ENCODE data around the gene TMIGD3. TPM values are rescaled to one million over a fixed set of nuclear protein-coding genes. Genes with fewer than 3 reads are reported as not detected.

TMIGD3 gene
- polyA plus RNA-seq, 4 donors, result 0.91 to 2.1 (median 1.1) TPM

- DNase-seq (ENCODE audit: low read depth in 4 of 4, low spot score in 3 of 4), result no peak
Observed at GRCh38 chr1:111509997-111510375, 6.6 kb upstream of the TMIGD3 start.

GRCh38 chr1:111507411-111508201, 4.2 kb upstream of the TMIGD3 start:
- DNase-seq (ENCODE audit: low read depth in 4 of 4, low spot score in 3 of 4), result peak in 2 of 4 donors; percentile 44 to 60

DNA sequence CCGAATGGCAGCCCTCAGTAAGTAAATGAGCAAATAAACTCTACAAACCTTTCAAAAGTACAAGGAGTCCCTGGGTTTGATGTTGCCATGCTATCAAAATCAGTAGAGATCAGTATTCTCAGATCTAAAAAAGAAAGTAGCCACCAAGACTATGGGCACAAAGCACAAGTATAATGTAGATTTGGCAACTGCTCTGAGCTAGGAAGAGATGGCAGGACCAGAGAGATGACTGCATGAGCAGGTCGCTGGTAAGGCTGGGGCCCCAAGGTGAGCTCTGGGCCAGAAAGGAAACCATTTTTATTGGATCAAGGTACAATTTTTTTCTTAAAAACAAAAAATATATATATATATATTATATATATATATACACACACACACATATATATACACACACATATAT, 3.1 kb upstream of the TMIGD3 start:
- no peak for DNase-seq (ENCODE audit: low read depth in 4 of 4, low spot score in 3 of 4)

DNA sequence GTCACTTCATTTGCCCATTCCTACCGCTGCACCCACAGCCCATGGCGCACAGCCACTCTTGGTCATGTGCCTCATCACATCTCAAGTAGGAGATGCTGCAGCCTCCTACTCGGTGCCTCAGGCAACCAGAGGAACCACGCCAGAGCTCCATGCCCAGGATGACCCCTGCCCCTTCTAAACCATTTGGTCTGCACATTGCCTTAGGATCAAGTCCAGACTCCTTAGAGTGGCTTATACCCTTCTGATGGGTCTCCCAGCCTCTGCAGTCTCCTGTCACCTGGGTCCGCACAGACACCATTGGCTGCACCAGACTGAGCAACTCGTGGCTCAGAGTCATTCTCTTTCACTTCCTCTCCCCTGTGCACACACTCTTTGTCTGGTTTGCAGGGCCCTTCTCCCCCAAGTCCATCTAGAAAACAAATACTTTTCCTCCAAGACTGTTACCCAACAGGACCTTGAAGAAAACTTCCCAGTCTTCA, 2.2 kb upstream of the TMIGD3 start:
- no peak for DNase-seq (ENCODE audit: low read depth in 4 of 4, low spot score in 3 of 4)

- DNase-seq (ENCODE audit: low read depth in 4 of 4, low spot score in 3 of 4), result no peak
Observed at GRCh38 chr1:111504097-111504496, 664 bp upstream of the TMIGD3 start.

GRCh38 chr1:111501645-111502044, 1.8 kb downstream of the TMIGD3 start:
- no peak for DNase-seq (ENCODE audit: low read depth in 4 of 4, low spot score in 3 of 4)

DNA sequence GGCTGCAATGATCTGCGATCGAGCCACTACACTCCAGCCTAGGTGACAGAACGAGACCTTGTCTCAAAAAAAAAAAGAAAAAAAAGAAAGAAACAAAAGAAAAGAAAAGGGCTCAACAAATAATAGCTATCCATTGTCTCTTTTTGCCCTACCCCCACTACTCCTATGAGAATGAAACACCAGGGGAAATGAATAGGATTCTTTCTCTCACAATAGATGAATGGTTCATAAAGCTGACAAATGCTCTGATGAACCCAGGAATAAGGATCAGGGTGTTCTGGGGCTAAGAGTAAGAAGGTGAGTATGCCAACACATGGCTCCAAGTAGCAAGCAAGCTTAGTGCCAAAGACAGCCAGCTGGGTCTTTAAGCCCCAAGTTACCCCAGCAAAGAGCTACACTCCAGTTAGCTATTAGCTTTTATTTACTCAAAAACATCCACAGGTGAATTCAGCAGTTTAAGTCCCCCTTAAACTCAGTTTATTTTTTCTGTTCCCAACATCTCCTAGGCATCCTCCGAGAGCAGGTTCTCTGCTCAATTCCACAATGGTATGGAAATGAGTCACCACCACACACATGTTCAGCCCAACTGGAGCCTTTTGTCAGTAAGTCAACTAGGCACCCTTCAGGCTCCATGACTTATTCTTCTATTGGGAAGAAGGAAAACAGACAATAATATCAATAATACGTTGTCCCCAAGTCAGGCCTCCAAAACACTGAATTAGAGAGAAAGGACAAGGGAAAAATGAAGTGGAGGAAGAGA, 4.2 kb downstream of the TMIGD3 start:
- DNase-seq (ENCODE audit: low read depth in 4 of 4, low spot score in 3 of 4), result no peak

- DNase-seq (ENCODE audit: low read depth in 4 of 4, low spot score in 3 of 4), result no peak
Observed at GRCh38 chr1:111497592-111497991, 5.8 kb downstream of the TMIGD3 start.

DNA sequence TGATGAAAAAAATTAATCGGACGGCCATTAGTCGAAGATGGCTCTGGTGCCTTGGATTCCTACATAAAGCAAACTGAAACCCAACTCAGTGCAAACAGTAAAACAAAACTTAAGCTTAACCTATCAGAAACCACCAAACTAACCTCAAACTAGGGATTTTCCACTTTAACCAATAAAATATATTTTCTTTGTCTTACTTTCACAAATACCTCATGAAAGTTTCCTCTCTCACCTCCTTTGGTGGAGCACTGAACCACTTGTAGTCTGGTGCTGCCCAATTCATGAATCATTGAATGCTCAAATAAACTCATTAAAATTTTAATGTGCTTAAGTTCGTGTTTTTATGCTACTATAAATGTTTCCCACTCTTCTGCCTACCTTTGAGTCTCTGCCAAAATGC, 7.0 kb downstream of the TMIGD3 start:
- no peak for DNase-seq (ENCODE audit: low read depth in 4 of 4, low spot score in 3 of 4)

GRCh38 chr1:111491070-111491469, 12.4 kb downstream of the TMIGD3 start:
- DNase-seq (ENCODE audit: low read depth in 4 of 4, low spot score in 3 of 4), result no peak

- no peak for DNase-seq (ENCODE audit: low read depth in 4 of 4, low spot score in 3 of 4)
Observed at GRCh38 chr1:111490220-111490619, 13.2 kb downstream of the TMIGD3 start.

- no peak for DNase-seq (ENCODE audit: low read depth in 4 of 4, low spot score in 3 of 4)
Observed at GRCh38 chr1:111489604-111490003, 13.8 kb downstream of the TMIGD3 start.

- no peak for DNase-seq (ENCODE audit: low read depth in 4 of 4, low spot score in 3 of 4)
Observed at GRCh38 chr1:111488669-111489068, 14.8 kb downstream of the TMIGD3 start.

- DNase-seq (ENCODE audit: low read depth in 4 of 4, low spot score in 3 of 4), result no peak
Observed at GRCh38 chr1:111487133-111487532, 16.3 kb downstream of the TMIGD3 start.

DNA sequence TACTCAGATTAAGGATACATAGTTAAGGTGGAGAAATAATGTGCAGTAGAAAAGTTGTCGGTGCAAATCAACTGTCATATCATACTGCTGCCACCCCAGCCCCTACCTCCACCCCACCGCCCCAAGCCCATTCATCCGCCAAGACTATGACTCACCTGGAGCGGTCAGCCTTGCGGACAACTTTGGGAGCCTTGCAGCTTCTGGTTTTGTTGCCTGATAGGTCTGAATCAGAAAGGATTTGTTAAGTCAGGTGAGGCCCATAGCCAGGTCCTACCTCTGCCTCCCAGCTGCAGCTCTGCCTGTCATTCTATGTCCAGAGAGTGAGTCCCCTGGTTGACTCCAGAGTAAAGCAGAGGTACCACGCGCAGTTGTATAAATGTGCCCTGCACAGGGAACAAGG, 17.0 kb downstream of the TMIGD3 start:
- no peak for DNase-seq (ENCODE audit: low read depth in 4 of 4, low spot score in 3 of 4)

- no peak for DNase-seq (ENCODE audit: low read depth in 4 of 4, low spot score in 3 of 4)
Observed at GRCh38 chr1:111484391-111485026, 18.9 kb downstream of the TMIGD3 start.

DNA sequence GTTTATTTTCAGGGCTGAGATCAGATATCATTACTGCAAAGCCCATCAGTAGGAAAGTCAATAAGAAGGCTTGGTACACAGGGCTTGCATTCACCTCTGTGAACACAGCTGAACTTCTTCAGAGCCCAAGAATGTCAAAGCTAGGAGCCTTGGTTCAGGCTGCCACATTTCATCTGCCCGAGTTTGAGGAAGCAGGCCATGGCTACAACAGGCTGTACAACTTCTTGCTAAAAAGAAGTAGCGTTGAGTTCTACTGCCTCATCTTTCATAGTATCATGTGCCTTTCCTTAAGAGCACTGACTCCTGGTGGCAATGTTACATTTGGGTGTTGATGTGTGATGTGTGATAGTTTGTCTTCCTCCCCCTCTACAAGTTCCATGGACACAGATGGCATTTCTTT, 19.6 kb downstream of the TMIGD3 start:
- DNase-seq (ENCODE audit: low read depth in 4 of 4, low spot score in 3 of 4), result no peak

GRCh38 chr1:111483166-111483565, 20.3 kb downstream of the TMIGD3 start:
- DNase-seq (ENCODE audit: low read depth in 4 of 4, low spot score in 3 of 4), result no peak

DNA sequence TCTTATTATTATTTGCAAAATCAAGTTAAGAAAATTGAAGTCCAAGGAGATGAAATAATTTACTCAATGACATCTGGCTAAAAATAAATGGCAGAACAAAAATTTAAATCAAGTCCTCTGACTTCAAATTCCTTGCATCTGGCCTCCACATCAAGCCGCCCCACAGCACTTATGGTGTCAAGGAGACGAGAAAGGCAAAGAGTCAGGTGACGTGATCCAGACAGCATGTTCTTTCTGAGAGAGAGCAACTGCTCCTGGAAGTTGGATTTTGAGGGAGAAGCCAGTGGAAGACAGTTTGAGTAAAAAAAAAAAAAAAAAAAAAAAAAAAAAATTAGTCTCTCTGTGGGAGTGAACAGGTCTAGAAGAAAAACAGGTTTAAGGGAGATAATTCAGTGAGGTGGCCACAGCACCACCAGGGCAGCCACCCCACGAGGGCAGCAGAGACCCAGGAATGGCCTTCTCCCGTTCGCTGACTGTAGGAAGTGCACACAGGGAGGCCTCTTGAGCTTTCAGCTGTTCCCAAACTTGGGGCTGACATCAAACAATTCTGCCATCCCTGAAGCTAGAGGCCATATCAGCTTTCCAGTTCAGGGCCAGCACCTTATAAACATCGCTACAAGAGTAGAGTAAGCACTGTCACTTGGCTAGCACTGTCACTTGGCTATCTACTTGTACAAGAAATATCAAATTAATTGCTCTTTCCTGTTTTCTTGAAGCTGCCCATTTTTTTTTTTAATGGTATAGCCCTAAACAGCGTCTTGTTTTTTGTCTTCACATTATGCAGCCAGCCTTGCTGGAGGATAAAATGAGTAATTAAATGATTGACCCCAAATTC, 21.8 kb downstream of the TMIGD3 start:
- DNase-seq (ENCODE audit: low read depth in 4 of 4, low spot score in 3 of 4), result peak; percentile 33 to 54 (median 48)

GRCh38 chr1:111480674-111481073, 22.8 kb downstream of the TMIGD3 start:
- no peak for DNase-seq (ENCODE audit: low read depth in 4 of 4, low spot score in 3 of 4)

Data from left renal pelvis (tissue), 4 donors.